Ovary (tissue), 3 donors: ENCODE results near the gene FNBP1.

Experiments used
- CTCF ChIP-seq, 3 donors: fragments of 450-650 bp in 2 of 3; fragments of 200-600 bp in 1 of 3; IDR thresholded peaks; one replicate each; pipeline versions ENCODE4 v1.5.1 to v1.8.0; 2016 to 2022; ENCODE audit warnings: antibody characterized with exemption in 3 of 3, mild to moderate bottlenecking in 1 of 3
- EP300 ChIP-seq: sonication (generic); formaldehyde crosslinking; IDR thresholded peaks from one replicate; pipeline ENCODE4 v1.6.1; 2017; ENCODE audit warnings: antibody characterized with exemption
- donor health status: DM: no; HTN: no; CAD: no.

- TF ChIP-seq CTCF (IDR thresholded peaks at IDR 0.05): no peak
- no peak for TF ChIP-seq EP300
Observed at GRCh38 chr9:130084337-130084736, 41.3 kb upstream of the FNBP1 start.
